Astrocyte of the cerebellum (primary cell): Measurements from ENCODE around the gene P2RY12.

Experiments
- DNase-seq: peaks from one replicate; pipeline ENCODE4 v3.0.0-alpha.2; 2011; ENCODE audit warnings: low read depth
- H3K4me3 ChIP-seq: 2 replicates; pipeline ENCODE4 v1.5.1; 2011; ENCODE audit warnings: mild to moderate bottlenecking, low read depth, low read length, moderate library complexity
- CTCF ChIP-seq: IDR thresholded peaks from 2 replicates; pipeline ENCODE4 v1.5.1; 2012; ENCODE audit warnings: low read length, low read depth, moderate library complexity, mild to moderate bottlenecking; ENCODE audit errors: missing control alignments
- in situ Hi-C: cut with HindIII; loops from 2 replicates; pipeline ENCODE4 v1.10.0; 2017; ENCODE audit warnings: low sequenced_read_pairs

The P2RY12 gene

DNA sequence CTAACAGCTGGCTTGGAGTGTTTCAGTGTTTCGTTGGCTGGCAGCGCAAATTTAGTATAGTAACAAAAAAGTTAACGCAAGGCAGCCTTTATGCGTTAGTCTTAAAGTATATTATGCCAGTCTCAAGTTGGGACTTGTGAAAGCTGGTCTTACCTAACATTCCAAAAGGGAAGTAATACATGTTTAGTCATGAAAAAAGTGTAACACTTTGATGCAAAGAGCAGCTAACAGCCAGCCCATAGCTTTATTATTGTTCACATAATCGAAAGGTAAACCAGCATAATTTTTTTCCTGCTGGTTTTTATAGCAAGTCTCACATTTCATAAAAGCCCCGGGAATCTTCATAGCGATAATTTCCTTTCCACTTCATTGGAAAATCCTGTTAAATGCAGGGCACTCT, 65.6 kb downstream of the P2RY12 start:
- in situ Hi-C loops, result no loop called here
- no peak for DNase-seq
- H3K4me3 ChIP-seq, result no peak overlapping the region
- no peak for TF ChIP-seq CTCF

GRCh38 chr3:151318313-151318712, 66.2 kb downstream of the P2RY12 start:
- no peak for TF ChIP-seq CTCF
- in situ Hi-C loops, result no loop called here

DNA sequence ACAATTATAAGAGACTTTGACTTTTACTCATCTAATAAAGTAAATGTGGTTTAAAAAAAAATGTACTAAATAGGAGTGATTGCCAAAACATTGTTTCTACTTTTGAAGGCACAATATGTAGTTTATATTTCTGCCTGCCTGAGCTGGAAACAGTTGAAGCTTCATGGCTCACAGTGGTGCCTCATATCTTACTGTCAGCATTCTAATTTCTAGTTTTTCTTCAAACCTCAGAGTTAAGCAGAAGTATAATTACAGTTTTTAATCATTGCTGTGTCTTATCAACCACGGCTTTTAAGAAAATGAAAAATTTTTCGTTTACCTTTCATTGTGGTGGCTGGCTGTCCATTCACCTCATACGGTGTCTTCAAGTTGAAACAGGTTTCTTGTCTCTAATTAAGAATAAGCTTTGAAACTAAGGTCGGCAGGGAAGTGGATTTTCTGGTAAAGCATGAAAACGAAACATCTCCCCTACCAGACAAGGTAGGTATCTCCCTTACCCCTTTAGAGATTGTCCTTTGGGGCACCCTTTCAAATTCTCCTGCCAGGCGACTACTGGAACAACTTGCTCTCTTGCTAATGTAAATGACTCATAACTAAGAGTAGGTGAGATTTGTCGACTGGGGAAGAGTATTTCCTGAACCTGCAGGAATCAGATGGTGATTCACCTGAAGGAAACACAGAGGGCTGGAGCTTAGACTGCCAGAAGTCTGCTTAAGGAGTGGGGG, 68.1 kb downstream of the P2RY12 start, which contains the start of gene GPR87:
Gene GPR87, minus strand, starts transcription at position 554 of the 725 bp plus-strand sequence. CDS start 16,720 bp downstream, outside the sequence.
- in situ Hi-C loops, result no loop called here
- H3K4me3 ChIP-seq, result no peak within 1 kb of the TSS
- no peak for TF ChIP-seq CTCF
- DNase-seq, result no peak

More at GRCh38 chr3:151318313-151318712, 66.2 kb downstream of the P2RY12 start:
- no peak overlapping the region for H3K4me3 ChIP-seq
- DNase-seq, result no peak

DNA sequence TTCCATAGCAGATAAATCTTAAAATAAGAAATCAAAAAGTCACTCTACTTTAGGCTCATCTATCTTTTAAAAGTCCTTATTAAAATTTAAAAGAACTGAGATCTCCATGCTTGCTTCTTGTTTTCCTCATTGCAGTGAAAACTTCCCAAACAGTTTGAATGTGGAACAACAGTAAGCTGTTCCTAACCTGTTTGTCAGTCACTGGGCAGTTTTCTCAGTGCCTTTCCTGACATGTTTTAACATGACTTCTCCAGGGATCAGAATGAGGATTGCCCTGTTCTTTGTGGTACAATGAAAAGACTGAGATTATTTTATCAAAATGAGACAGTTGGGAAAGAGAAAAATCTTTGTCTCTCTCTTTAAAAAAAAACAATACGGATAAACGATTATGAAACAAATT, 68.7 kb downstream of the P2RY12 start:
- TF ChIP-seq CTCF, result no peak
- in situ Hi-C loops, result no loop called here
- no peak overlapping the region for H3K4me3 ChIP-seq
- DNase-seq, result no peak

GRCh38 chr3:151315136-151315535, 69.4 kb downstream of the P2RY12 start:
- H3K4me3 ChIP-seq, result no peak overlapping the region
- DNase-seq, result peak; percentile 51
- in situ Hi-C loops, result no loop called here
- no peak for TF ChIP-seq CTCF

- no peak overlapping the region for H3K4me3 ChIP-seq
- in situ Hi-C loops, result no loop called here
- DNase-seq, result no peak
- no peak for TF ChIP-seq CTCF
Observed at GRCh38 chr3:151314593-151314992, 70.0 kb downstream of the P2RY12 start.
